ENCODE results near the gene CAMTA1. TPM values are rescaled to one million over a fixed set of nuclear protein-coding genes. Genes with fewer than 3 reads are reported as not detected.

Gene CAMTA1
- total RNA-seq, 1 experiment from 2014 or later = 60.0 TPM

GRCh38 chr1:6882414-6882813 lies 97.2 kb downstream of the CAMTA1 start:
- no peaks in the 10 kb centered on the region for H3K36me3 Mint-ChIP-seq (ENCODE audit: insufficient read depth, unreplicated experiment)
- CTCF ChIA-PET = no interaction called here
- H3K9me3 Mint-ChIP-seq (ENCODE audit: unreplicated experiment) = no peaks in the 10 kb centered on the region
- POLR2A ChIA-PET = no interaction called here
- no peaks in the 10 kb centered on the region for H3K9me3 ChIP-seq
- peaks cover 13% of the 10 kb centered on the region; the same call in 1 of the 2 replicates for H3K4me1 ChIP-seq
- H3K4me3 ChIP-seq (ENCODE audit: low read depth, low read length) = no peak overlapping the region
- no peak overlapping the region for H3K27ac Mint-ChIP-seq (ENCODE audit: unreplicated experiment)
- DNase-seq = no peak
- H3K36me3 ChIP-seq (ENCODE audit: control insufficient read depth, insufficient read depth, low read length) = no peaks in the 10 kb centered on the region
- intact Hi-C loops (cut with micrococcal nuclease; ENCODE audit: unreplicated experiment) = no loop called here
- no peak for TF ChIP-seq CTCF (IDR thresholded peaks at IDR 0.05; ENCODE audit: insufficient read depth in 1 of 2, low read depth in 1 of 2, low read length in 1 of 2, severe bottlenecking in 1 of 2, unreplicated experiment in 1 of 2)
- no peak overlapping the region for H3K4me3 Mint-ChIP-seq (ENCODE audit: unreplicated experiment)
- no TSS peak for BruUV-seq (replicated peaks)
- H3K27me3 ChIP-seq (replicated peaks; ENCODE audit: control insufficient read depth, insufficient read depth, low read length) = no peaks in the 10 kb centered on the region
- H3K27me3 Mint-ChIP-seq (ENCODE audit: insufficient read depth, unreplicated experiment) = no peaks in the 10 kb centered on the region
- no peaks in the 10 kb centered on the region for H3K4me1 Mint-ChIP-seq (ENCODE audit: low read depth, unreplicated experiment)

- TF ChIP-seq CTCF (IDR thresholded peaks at IDR 0.05; ENCODE audit: insufficient read depth in 1 of 2, low read depth in 1 of 2, low read length in 1 of 2, severe bottlenecking in 1 of 2, unreplicated experiment in 1 of 2) = no peak
- Mint-ChIP-seq H3K27ac (ENCODE audit: unreplicated experiment) (no peak overlapping the region), H3K9me3 (ENCODE audit: unreplicated experiment) (no peaks in the 10 kb centered on the region), H3K27me3 (ENCODE audit: insufficient read depth, unreplicated experiment) (no peaks in the 10 kb centered on the region), H3K36me3 (ENCODE audit: insufficient read depth, unreplicated experiment) (no peaks in the 10 kb centered on the region), H3K4me1 (ENCODE audit: low read depth, unreplicated experiment) (no peaks in the 10 kb centered on the region), H3K4me3 (ENCODE audit: unreplicated experiment) (peak overlapping the region; percentile 5)
- peaks cover 13% of the 10 kb centered on the region; the same call in 1 of the 2 replicates for H3K4me1 ChIP-seq
- ChIA-PET CTCF (no interaction called here), POLR2A (interaction anchor here (0.7 kb wide), 1 partner anchor 8 kb away, joined by 3 read pairs; no protein-coding TSS in a partner anchor)
- no peaks in the 10 kb centered on the region for H3K9me3 ChIP-seq
- no TSS peak for BruUV-seq (replicated peaks)
- DNase-seq = no peak
- no peaks in the 10 kb centered on the region for H3K27me3 ChIP-seq (replicated peaks; ENCODE audit: control insufficient read depth, insufficient read depth, low read length)
- no peak overlapping the region for H3K4me3 ChIP-seq (ENCODE audit: low read depth, low read length)
- no peaks in the 10 kb centered on the region for H3K36me3 ChIP-seq (ENCODE audit: control insufficient read depth, insufficient read depth, low read length)
- intact Hi-C loops (cut with micrococcal nuclease; ENCODE audit: unreplicated experiment) = no loop called here
These were observed 99.4 kb downstream of the CAMTA1 start for GRCh38 chr1:6884652-6885153.

GRCh38 chr1:6885426-6885825 lies 100.2 kb downstream of the CAMTA1 start:
- no peaks in the 10 kb centered on the region for H3K9me3 ChIP-seq
- no peak for TF ChIP-seq CTCF (IDR thresholded peaks at IDR 0.05; ENCODE audit: insufficient read depth in 1 of 2, low read depth in 1 of 2, low read length in 1 of 2, severe bottlenecking in 1 of 2, unreplicated experiment in 1 of 2)
- no peaks in the 10 kb centered on the region for H3K36me3 Mint-ChIP-seq (ENCODE audit: insufficient read depth, unreplicated experiment)
- H3K27me3 Mint-ChIP-seq (ENCODE audit: insufficient read depth, unreplicated experiment) = no peaks in the 10 kb centered on the region
- ChIA-PET CTCF (no interaction called here), POLR2A (no interaction called here)
- H3K36me3 ChIP-seq (ENCODE audit: control insufficient read depth, insufficient read depth, low read length) = no peaks in the 10 kb centered on the region
- H3K27me3 ChIP-seq (replicated peaks; ENCODE audit: control insufficient read depth, insufficient read depth, low read length) = no peaks in the 10 kb centered on the region
- no peak overlapping the region for H3K27ac Mint-ChIP-seq (ENCODE audit: unreplicated experiment)
- DNase-seq = no peak
- H3K4me3 Mint-ChIP-seq (ENCODE audit: unreplicated experiment) = no peak overlapping the region
- H3K4me1 Mint-ChIP-seq (ENCODE audit: low read depth, unreplicated experiment) = no peaks in the 10 kb centered on the region
- BruUV-seq (replicated peaks) = no TSS peak
- intact Hi-C loops (cut with micrococcal nuclease; ENCODE audit: unreplicated experiment) = no loop called here
- H3K4me1 ChIP-seq = peaks cover 13% of the 10 kb centered on the region; the same call in 1 of the 2 replicates
- H3K9me3 Mint-ChIP-seq (ENCODE audit: unreplicated experiment) = no peaks in the 10 kb centered on the region
- H3K4me3 ChIP-seq (ENCODE audit: low read depth, low read length) = no peak overlapping the region
